ENCODE data around the gene OR51A4. TPM values are rescaled to one million over a fixed set of nuclear protein-coding genes. Genes with fewer than 3 reads are reported as not detected.

OR51A4 gene
- total and polyA plus RNA-seq, 9 of the 15 experiments (the other 6 are each of a cell fraction or from before 2014, with no cell fraction given), result not detected

DNA sequence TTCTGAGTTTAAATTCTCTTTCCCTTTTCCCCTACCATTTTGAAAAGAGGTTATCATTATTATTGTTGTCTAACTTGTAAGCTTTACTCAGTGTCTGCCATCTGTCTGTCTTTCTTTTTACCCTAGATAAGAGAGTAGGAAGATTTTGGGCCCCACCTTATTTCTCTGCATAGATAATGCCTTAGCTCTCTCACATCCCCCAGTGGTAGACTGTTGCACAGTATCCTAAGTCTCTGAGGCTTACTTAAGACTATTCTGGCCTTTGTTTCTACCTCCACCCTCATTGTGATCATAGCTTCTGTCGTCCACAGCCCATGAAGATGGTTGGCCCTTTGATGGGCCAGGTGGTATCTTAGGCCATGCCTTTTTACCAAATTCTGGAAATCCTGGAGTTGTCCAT is 43.7 kb upstream of the OR51A4 start:
- peak; percentile 64 for FAIRE-seq
- Histone ChIP-seq H3K4me1 (replicated peaks in 1 of 2; ENCODE audit: control insufficient read depth in 2 of 2, insufficient read depth in 2 of 2, low read length in 2 of 2) (peaks cover 0 to 4% of the 10 kb centered on the region in 2 experiments; a peak in 1 of 5 replicates), H3K4me3 (no peak overlapping the region), H3K9me3 (replicated peaks; ENCODE audit: control insufficient read depth, insufficient read depth, low read depth, low read length) (no peaks in the 10 kb centered on the region), H3K27me3 (ENCODE audit: control insufficient read depth in 2 of 2, insufficient read depth in 2 of 2, low read length in 2 of 2) (peaks cover 2 to 9% of the 10 kb centered on the region in 2 experiments; a peak in 1 of 5 replicates), H4K20me1 (replicated peaks; ENCODE audit: control insufficient read depth, insufficient read depth, low read length) (no peaks in the 10 kb centered on the region), H3K9me1 (ENCODE audit: control insufficient read depth, insufficient read depth, low read length) (no peaks in the 10 kb centered on the region), H2AFZ (ENCODE audit: low read depth, low read length) (no peak overlapping the region; the same call in 1 of the 2 replicates), H3K4me2 (ENCODE audit: insufficient read depth, low read length) (peak overlapping the region; percentile 17; the same call in 1 of the 2 replicates), H3K36me3 (ENCODE audit: control insufficient read depth, insufficient read depth, low read length) (no peaks in the 10 kb centered on the region), H3K9ac (ENCODE audit: insufficient read depth in 1 of 2, low read depth in 2 of 2, low read length in 2 of 2) (no peak overlapping the region), H3K27ac (ENCODE audit: extremely low read depth, low read depth, low read length) (no peak overlapping the region), H3K79me2 (ENCODE audit: control insufficient read depth, insufficient read depth, low read length) (no peaks in the 10 kb centered on the region)
- peak; percentile 100 for ATAC-seq
- intact Hi-C loops (cut with micrococcal nuclease) (loop anchor here (1.0 to 10.0 kb wide), 2 partner anchors 266 to 354 kb away; partner anchors contain the start of gene OR51D1), in situ Hi-C loops (cut with MboI) (no loop called here)
- ChIA-PET POLR2A (interaction anchor here (1.4 kb wide), 1 partner anchor 59 kb away, joined by 3 read pairs; no protein-coding TSS in a partner anchor), CTCF (ENCODE audit: low intra/inter-chr PET ratio) (interaction anchor here (2.1 kb wide), 1 partner anchor 354 kb away, joined by 5 read pairs; the partner anchor contains the start of gene OR51D1)
- BruUV-seq (replicated peaks), result no TSS peak
- 0% methylated on average over 1 of the region's 1 CpG for WGBS (ENCODE audit: insufficient coverage, low coverage, missing lambda C conversion rate)
- DNase-seq (ENCODE audit: extremely low read depth in 1 of 4, low spot score in 3 of 4), result peak; percentile 10 to 61 (median 38)
- TF ChIP-seq PPARD (CRISPR knock-in tag; IDR thresholded peaks at IDR 0.05), result no peak
- no peak for TF ChIP-seq NFE2 (IDR thresholded peaks at IDR 0.05; ENCODE audit: low read depth)
- no peak for TF ChIP-seq GTF2B (IDR thresholded peaks at IDR 0.05; ENCODE audit: extremely low read depth, insufficient read length)
- no peak for TF ChIP-seq TAF1 (IDR thresholded peaks at IDR 0.05; ENCODE audit: control insufficient read depth, extremely low read depth, insufficient read depth, low read length, severe bottlenecking)
- no peak for TF ChIP-seq TEAD2 (tag; IDR thresholded peaks at IDR 0.05)
- TF ChIP-seq, protein P1, sequence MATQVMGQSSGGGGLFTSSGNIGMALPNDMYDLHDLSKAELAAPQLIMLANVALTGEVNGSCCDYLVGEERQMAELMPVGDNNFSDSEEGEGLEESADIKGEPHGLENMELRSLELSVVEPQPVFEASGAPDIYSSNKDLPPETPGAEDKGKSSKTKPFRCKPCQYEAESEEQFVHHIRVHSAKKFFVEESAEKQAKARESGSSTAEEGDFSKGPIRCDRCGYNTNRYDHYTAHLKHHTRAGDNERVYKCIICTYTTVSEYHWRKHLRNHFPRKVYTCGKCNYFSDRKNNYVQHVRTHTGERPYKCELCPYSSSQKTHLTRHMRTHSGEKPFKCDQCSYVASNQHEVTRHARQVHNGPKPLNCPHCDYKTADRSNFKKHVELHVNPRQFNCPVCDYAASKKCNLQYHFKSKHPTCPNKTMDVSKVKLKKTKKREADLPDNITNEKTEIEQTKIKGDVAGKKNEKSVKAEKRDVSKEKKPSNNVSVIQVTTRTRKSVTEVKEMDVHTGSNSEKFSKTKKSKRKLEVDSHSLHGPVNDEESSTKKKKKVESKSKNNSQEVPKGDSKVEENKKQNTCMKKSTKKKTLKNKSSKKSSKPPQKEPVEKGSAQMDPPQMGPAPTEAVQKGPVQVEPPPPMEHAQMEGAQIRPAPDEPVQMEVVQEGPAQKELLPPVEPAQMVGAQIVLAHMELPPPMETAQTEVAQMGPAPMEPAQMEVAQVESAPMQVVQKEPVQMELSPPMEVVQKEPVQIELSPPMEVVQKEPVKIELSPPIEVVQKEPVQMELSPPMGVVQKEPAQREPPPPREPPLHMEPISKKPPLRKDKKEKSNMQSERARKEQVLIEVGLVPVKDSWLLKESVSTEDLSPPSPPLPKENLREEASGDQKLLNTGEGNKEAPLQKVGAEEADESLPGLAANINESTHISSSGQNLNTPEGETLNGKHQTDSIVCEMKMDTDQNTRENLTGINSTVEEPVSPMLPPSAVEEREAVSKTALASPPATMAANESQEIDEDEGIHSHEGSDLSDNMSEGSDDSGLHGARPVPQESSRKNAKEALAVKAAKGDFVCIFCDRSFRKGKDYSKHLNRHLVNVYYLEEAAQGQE (IDR thresholded peaks at IDR 0.05; ENCODE audit: borderline replicate concordance), result peak; percentile 55; the same call in 1 of the 2 replicates
- TF ChIP-seq, protein P1 (CRISPR knock-in tag; IDR thresholded peaks at IDR 0.05; ENCODE audit: low read depth), result no peak
- no peak for TF ChIP-seq PHF21A (IDR thresholded peaks at IDR 0.05; ENCODE audit: borderline replicate concordance, low read depth)
- no peak for TF ChIP-seq ZNF561 (CRISPR knock-in tag; conservative IDR thresholded peaks at IDR 0.05)
- no peak for TF ChIP-seq SRSF3 (IDR thresholded peaks at IDR 0.05; ENCODE audit: insufficient read depth, low read length)
- no peak for TF ChIP-seq MNT (conservative IDR thresholded peaks at IDR 0.05)
- no peak for TF ChIP-seq ZNF212 (CRISPR knock-in tag; IDR thresholded peaks at IDR 0.05)

All from K562 (cell line).